Lower leg skin (tissue), 3 donors: ENCODE results near the gene FHOD3.

Experiments
- CTCF ChIP-seq, 3 donors: fragments of 450-650 bp; IDR thresholded peaks; one replicate each; pipeline ENCODE4 v1.5.1; 2016; ENCODE audit warnings: antibody characterized with exemption in 3 of 3, mild to moderate bottlenecking in 3 of 3, moderate library complexity in 2 of 3
- POLR2A ChIP-seq, 2 donors: fragments of 450-650 bp; IDR thresholded peaks; one replicate each; pipeline ENCODE4 v1.6.1; 2016 to 2017; ENCODE audit warnings: antibody characterized with exemption in 2 of 2, mild to moderate bottlenecking in 1 of 2, moderate library complexity in 1 of 2

GRCh38 chr18:36680042-36680441, 382.5 kb downstream of the FHOD3 start:
- TF ChIP-seq CTCF (IDR thresholded peaks at IDR 0.05) (no peak), POLR2A (IDR thresholded peaks at IDR 0.05) (no peak)
